ENCODE measurements around the gene CFAP97.

The CFAP97 gene

DNA sequence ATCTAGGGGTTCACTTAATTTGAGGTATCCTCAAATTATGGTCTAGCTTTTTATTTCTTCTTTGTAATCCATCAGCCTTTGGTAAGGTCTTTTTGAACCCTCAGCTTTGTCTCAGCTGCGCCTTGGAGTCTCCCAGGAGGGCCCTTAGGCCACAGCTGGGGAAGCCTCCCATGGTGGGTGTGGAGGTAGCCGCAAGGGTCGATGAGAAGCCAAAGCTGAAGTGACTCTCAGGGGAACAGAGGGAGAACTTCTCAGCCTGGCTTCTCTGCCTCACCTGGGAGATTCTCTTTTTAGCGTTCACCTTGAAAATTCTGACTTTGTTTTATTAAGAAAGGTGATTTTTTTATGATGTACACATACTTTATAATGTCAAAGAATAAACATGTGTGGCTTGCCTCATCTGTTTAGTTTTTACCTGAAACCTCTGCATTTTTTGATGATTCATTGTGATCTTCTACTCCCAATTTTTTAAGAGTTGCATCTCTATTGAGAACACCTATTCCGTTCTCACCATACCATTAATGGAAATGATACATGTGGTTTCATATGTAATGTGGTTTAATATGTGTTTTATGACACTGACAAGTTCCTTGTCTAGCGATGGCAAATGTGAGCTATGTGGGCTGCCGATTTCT, 86.4 kb downstream of the CFAP97 start:
- Histone ChIP-seq H3F3A (ENCODE audit: insufficient read depth, low read length) (peaks cover 13% of the 10 kb centered on the region), H3K4me2 (ENCODE audit: low read depth, low read length) (no peak overlapping the region), H2AFZ (ENCODE audit: low read length) (no peak overlapping the region), H3K9ac (ENCODE audit: low read length) (no peak overlapping the region), H3K4me3 (ENCODE audit: low read length) (no peak overlapping the region), H3K9me2 (replicated peaks; ENCODE audit: insufficient read depth, low read length) (no peaks in the 10 kb centered on the region), H3K27me3 (replicated peaks; ENCODE audit: insufficient read depth, low read length) (no peaks in the 10 kb centered on the region), H4K20me1 (ENCODE audit: insufficient read depth, low read length) (no peaks in the 10 kb centered on the region), H3K36me3 (replicated peaks; ENCODE audit: insufficient read depth, low read length) (no peaks in the 10 kb centered on the region), H3K9me3 (replicated peaks; ENCODE audit: insufficient read depth, low read length) (no peaks in the 10 kb centered on the region), H3K79me2 (ENCODE audit: low read length) (no peaks in the 10 kb centered on the region), H3K4me1 (ENCODE audit: low read length) (peaks cover 25% of the 10 kb centered on the region), H3K27ac (ENCODE audit: low read length) (no peak overlapping the region)
- TF ChIP-seq EZH2 (optimal IDR thresholded peaks at IDR 0.05; ENCODE audit: low read depth, low read length) (no peak), EZH2phosphoT487 (IDR thresholded peaks at IDR 0.05; ENCODE audit: low read length) (no peak)
- TF ChIP-seq, protein P1, sequence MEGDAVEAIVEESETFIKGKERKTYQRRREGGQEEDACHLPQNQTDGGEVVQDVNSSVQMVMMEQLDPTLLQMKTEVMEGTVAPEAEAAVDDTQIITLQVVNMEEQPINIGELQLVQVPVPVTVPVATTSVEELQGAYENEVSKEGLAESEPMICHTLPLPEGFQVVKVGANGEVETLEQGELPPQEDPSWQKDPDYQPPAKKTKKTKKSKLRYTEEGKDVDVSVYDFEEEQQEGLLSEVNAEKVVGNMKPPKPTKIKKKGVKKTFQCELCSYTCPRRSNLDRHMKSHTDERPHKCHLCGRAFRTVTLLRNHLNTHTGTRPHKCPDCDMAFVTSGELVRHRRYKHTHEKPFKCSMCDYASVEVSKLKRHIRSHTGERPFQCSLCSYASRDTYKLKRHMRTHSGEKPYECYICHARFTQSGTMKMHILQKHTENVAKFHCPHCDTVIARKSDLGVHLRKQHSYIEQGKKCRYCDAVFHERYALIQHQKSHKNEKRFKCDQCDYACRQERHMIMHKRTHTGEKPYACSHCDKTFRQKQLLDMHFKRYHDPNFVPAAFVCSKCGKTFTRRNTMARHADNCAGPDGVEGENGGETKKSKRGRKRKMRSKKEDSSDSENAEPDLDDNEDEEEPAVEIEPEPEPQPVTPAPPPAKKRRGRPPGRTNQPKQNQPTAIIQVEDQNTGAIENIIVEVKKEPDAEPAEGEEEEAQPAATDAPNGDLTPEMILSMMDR (IDR thresholded peaks at IDR 0.05; ENCODE audit: low read length), result no peak
- no peak for DNase-seq

DNA sequence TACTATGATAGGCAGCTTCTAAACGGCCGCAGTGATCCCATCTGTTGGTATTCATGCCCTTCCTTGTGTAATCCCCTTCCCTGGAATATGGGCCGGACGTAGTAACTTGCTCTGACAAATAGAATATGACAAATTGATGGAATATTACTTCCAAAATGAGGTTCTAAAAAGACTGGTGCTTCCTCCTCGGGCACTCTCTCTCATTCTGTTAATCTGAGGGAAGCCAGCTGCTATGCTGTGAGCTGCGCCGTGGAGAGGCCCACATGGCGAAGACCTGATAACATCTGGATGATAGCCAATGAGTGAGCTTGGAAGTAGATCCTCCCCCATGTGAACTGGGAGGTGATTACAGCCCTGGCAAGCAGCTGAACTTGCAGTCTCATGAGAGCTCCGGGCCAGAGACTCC, 88.0 kb downstream of the CFAP97 start:
- Histone ChIP-seq H3K27me3 (replicated peaks; ENCODE audit: insufficient read depth, low read length) (no peaks in the 10 kb centered on the region), H3K4me2 (ENCODE audit: low read depth, low read length) (no peak overlapping the region), H3K36me3 (replicated peaks; ENCODE audit: insufficient read depth, low read length) (no peaks in the 10 kb centered on the region), H3K9ac (ENCODE audit: low read length) (no peak overlapping the region), H3K9me2 (replicated peaks; ENCODE audit: insufficient read depth, low read length) (no peaks in the 10 kb centered on the region), H2AFZ (ENCODE audit: low read length) (no peak overlapping the region; the same call in 1 of the 2 replicates), H4K20me1 (ENCODE audit: insufficient read depth, low read length) (no peaks in the 10 kb centered on the region), H3K79me2 (ENCODE audit: low read length) (no peaks in the 10 kb centered on the region), H3K4me3 (ENCODE audit: low read length) (no peak overlapping the region), H3K27ac (ENCODE audit: low read length) (no peak overlapping the region), H3F3A (ENCODE audit: insufficient read depth, low read length) (0 out of 2 replicates have a peak, but pooled peaks cover 10% of the 10 kb centered on the region), H3K4me1 (ENCODE audit: low read length) (peaks cover 23% of the 10 kb centered on the region), H3K9me3 (replicated peaks; ENCODE audit: insufficient read depth, low read length) (no peaks in the 10 kb centered on the region)
- TF ChIP-seq EZH2 (optimal IDR thresholded peaks at IDR 0.05; ENCODE audit: low read depth, low read length) (no peak), EZH2phosphoT487 (IDR thresholded peaks at IDR 0.05; ENCODE audit: low read length) (no peak)
- TF ChIP-seq, protein P1 (IDR thresholded peaks at IDR 0.05; ENCODE audit: low read length), result no peak
- DNase-seq, result no peak

DNA sequence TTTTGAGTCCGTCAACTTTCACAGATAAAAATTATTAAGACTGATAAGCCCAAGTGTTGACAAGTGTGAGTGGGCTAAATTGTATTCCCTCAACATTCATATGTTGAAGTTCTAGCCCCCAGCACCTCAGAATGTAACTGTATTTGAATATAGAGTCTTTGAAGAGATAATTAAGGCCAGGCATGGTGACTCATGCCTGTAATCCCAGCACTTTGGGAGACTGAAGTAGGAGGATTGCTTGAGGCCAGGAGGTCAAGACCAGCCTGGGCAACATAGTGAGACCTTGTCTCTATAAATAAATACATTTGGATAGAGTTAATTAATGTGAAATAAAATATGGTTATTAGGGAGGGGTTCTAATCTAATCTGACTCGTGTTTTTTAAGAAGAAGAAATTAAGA, 90.5 kb downstream of the CFAP97 start:
- H3K9me2 ChIP-seq (replicated peaks; ENCODE audit: insufficient read depth, low read length), result no peaks in the 10 kb centered on the region
- no peak overlapping the region for H3K4me3 ChIP-seq (ENCODE audit: low read length)
- H3K9me3 ChIP-seq (replicated peaks; ENCODE audit: insufficient read depth, low read length), result no peaks in the 10 kb centered on the region
- no peak overlapping the region for H2AFZ ChIP-seq (ENCODE audit: low read length)
- no peak overlapping the region for H3K9ac ChIP-seq (ENCODE audit: low read length)
- TF ChIP-seq EZH2phosphoT487 (IDR thresholded peaks at IDR 0.05; ENCODE audit: low read length) (no peak), EZH2 (optimal IDR thresholded peaks at IDR 0.05; ENCODE audit: low read depth, low read length) (no peak)
- TF ChIP-seq, protein P1 (IDR thresholded peaks at IDR 0.05; ENCODE audit: low read length), result no peak
- no peaks in the 10 kb centered on the region for H3K27me3 ChIP-seq (replicated peaks; ENCODE audit: insufficient read depth, low read length)
- no peak overlapping the region for H3K4me2 ChIP-seq (ENCODE audit: low read depth, low read length)
- no peaks in the 10 kb centered on the region for H3F3A ChIP-seq (ENCODE audit: insufficient read depth, low read length)
- DNase-seq, result no peak
- no peak overlapping the region for H3K27ac ChIP-seq (ENCODE audit: low read length)
- peaks cover 11% of the 10 kb centered on the region; the same call in 1 of the 2 replicates for H3K4me1 ChIP-seq (ENCODE audit: low read length)
- no peaks in the 10 kb centered on the region for H3K36me3 ChIP-seq (replicated peaks; ENCODE audit: insufficient read depth, low read length)
- no peaks in the 10 kb centered on the region for H4K20me1 ChIP-seq (ENCODE audit: insufficient read depth, low read length)
- no peaks in the 10 kb centered on the region for H3K79me2 ChIP-seq (ENCODE audit: low read length)
